HEK293 (cell line): ENCODE data around the gene NEUROG2.

Source experiments
- CTCF ChIA-PET: fragments of 350-600 bp; formaldehyde crosslinking; extraction: SDS; loops from one replicate; lab custom pipeline; 2021; ENCODE audit warnings: antibody characterized with exemption; lab: Yijun Ruan, JAX
- POLR2A ChIA-PET: fragments of 300-600 bp; formaldehyde crosslinking; extraction: SDS; loops from one replicate; lab custom pipeline; 2020; ENCODE audit warnings: antibody characterized with exemption, inconsistent platforms; lab: Yijun Ruan, JAX
- H3K27ac ChIP-seq: fragments of 200-500 bp; sonication (Bioruptor generic); 2 replicates; pipeline ENCODE4 v1.5.1; 2014; ENCODE audit warnings: low read depth, low read length, control low read depth, inconsistent platforms; ENCODE audit errors: extremely low read depth
- H3K36me3 ChIP-seq, 2 experiments: fragments of 200-500 bp in 1 of 2; sonication (Bioruptor generic) in 1 of 2; 1 replicate in 1 of 2; 2 replicates in 1 of 2; pipeline ENCODE4 v1.5.1; 2014 to 2017; ENCODE audit warnings: inconsistent platforms in 2 of 2, low read length in 2 of 2; ENCODE audit not compliant: control insufficient read depth in 2 of 2, insufficient read depth in 1 of 2
- H3K4me1 ChIP-seq: fragments of 200-500 bp; sonication (Bioruptor generic); 2 replicates; pipeline ENCODE4 v1.5.1; 2014; ENCODE audit warnings: mild to moderate bottlenecking, low read length, inconsistent platforms; ENCODE audit not compliant: control insufficient read depth, insufficient read depth
- H3K4me3 ChIP-seq: 2 replicates; pipeline ENCODE4 v1.5.1; 2011; ENCODE audit warnings: low read depth, mild to moderate bottlenecking, control low read depth, low read length, moderate library complexity
- H3K9me3 ChIP-seq: fragments of 200-500 bp; sonication (Bioruptor generic); 2 replicates; pipeline ENCODE4 v1.5.1; 2014; ENCODE audit warnings: low read depth, low read length, inconsistent platforms; ENCODE audit not compliant: control insufficient read depth, insufficient read depth
- GFI1B ChIP-seq: fragments of 450-650 bp; formaldehyde crosslinking; IDR thresholded peaks from 2 replicates; pipeline ENCODE4 v1.5.1; 2016; ENCODE audit warnings: missing biosample characterization, missing genetic modification characterization
- HOXC10 ChIP-seq: sonication (generic); formaldehyde crosslinking; IDR thresholded peaks from 2 replicates; pipeline ENCODE4 v1.8.1; 2023; ENCODE audit warnings: mild to moderate bottlenecking, missing genetic modification reagents
- HOXD13 ChIP-seq: sonication (generic); formaldehyde crosslinking; IDR thresholded peaks from 2 replicates; pipeline ENCODE4 v1.8.0; 2022; ENCODE audit warnings: missing genetic modification reagents, borderline replicate concordance
- ZBTB8A ChIP-seq: fragments of 450-650 bp; formaldehyde crosslinking; IDR thresholded peaks from 2 replicates; pipeline ENCODE4 v1.5.1; 2016; ENCODE audit warnings: missing biosample characterization, missing genetic modification characterization
- ZFHX2 ChIP-seq: fragments of 450-650 bp; formaldehyde crosslinking; conservative IDR thresholded peaks from 2 replicates; pipeline ENCODE4 v1.5.1; 2016; ENCODE audit warnings: missing biosample characterization, missing genetic modification characterization
- ZNF114 ChIP-seq: fragments of 450-650 bp; formaldehyde crosslinking; IDR thresholded peaks from 2 replicates; pipeline ENCODE4 v1.5.0; 2017; ENCODE audit warnings: missing biosample characterization, missing genetic modification characterization
- ZNF391 ChIP-seq: fragments of 450-650 bp; formaldehyde crosslinking; IDR thresholded peaks from 2 replicates; pipeline ENCODE4 v1.5.1; 2016; ENCODE audit warnings: low read depth, missing biosample characterization, missing genetic modification characterization, borderline replicate concordance
- ZNF48 ChIP-seq: fragments of 450-650 bp; formaldehyde crosslinking; IDR thresholded peaks from 2 replicates; pipeline ENCODE4 v1.5.1; 2016; ENCODE audit warnings: missing biosample characterization, missing genetic modification characterization
- ZNF600 ChIP-seq: fragments of 450-650 bp; formaldehyde crosslinking; IDR thresholded peaks from 2 replicates; pipeline ENCODE4 v1.5.1; 2016; ENCODE audit warnings: missing biosample characterization, missing genetic modification characterization
- ZNF610 ChIP-seq: fragments of 450-650 bp; formaldehyde crosslinking; IDR thresholded peaks from 2 replicates; pipeline ENCODE4 v1.5.1; 2016; ENCODE audit warnings: missing biosample characterization, missing genetic modification characterization, borderline replicate concordance
- ZNF624 ChIP-seq: fragments of 450-650 bp; formaldehyde crosslinking; IDR thresholded peaks from 2 replicates; pipeline ENCODE4 v1.5.1; 2017; ENCODE audit warnings: missing biosample characterization, missing genetic modification characterization
- ZNF654 ChIP-seq: fragments of 450-650 bp; formaldehyde crosslinking; IDR thresholded peaks from 2 replicates; pipeline ENCODE4 v1.5.1; 2016; ENCODE audit warnings: low read depth, missing biosample characterization, missing genetic modification characterization
- TF ChIP-seq, protein P1 (sequence below): fragments of 450-650 bp; formaldehyde crosslinking; IDR thresholded peaks from 2 replicates; pipeline ENCODE4 v1.5.1; 2016; ENCODE audit warnings: missing biosample characterization, missing genetic modification characterization
- TF ChIP-seq, protein P2 (sequence below): fragments of 450-650 bp; formaldehyde crosslinking; IDR thresholded peaks from 2 replicates; pipeline ENCODE4 v1.5.1; 2017; ENCODE audit warnings: missing biosample characterization, missing genetic modification characterization
- TF ChIP-seq, protein P3 (sequence below): sonication (generic); formaldehyde crosslinking; IDR thresholded peaks from 2 replicates; pipeline ENCODE4 v1.8.1; 2022; ENCODE audit warnings: mild to moderate bottlenecking, moderate library complexity, missing genetic modification reagents
- TF ChIP-seq, protein P4 (sequence below): fragments of 450-650 bp; formaldehyde crosslinking; IDR thresholded peaks from 2 replicates; pipeline ENCODE4 v1.5.1; 2016; ENCODE audit warnings: missing biosample characterization, missing genetic modification characterization

Gene NEUROG2

DNA sequence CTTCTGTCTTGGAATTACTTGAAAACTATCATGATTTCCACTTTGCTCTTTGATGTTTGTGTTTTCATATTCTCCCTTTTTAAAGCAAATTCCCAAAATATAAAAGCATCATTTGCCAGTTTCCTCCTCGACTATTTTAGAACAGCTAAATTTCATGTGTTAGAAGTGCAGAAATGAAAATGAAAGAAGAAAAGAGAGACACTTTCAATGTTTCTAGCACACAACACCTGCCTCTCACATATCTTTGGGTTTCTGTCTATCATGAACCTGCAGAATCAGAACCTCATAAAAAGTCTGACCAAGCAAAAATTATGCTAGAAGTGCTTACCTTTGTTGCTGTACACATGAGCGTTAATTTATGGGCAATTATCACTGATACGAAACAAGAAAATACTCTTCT is 1.9 kb upstream of the NEUROG2 start:
- no peak for TF ChIP-seq ZFHX2 (tag by site-specific recombination)
- TF ChIP-seq ZNF48, result no peak
- TF ChIP-seq, protein P1, sequence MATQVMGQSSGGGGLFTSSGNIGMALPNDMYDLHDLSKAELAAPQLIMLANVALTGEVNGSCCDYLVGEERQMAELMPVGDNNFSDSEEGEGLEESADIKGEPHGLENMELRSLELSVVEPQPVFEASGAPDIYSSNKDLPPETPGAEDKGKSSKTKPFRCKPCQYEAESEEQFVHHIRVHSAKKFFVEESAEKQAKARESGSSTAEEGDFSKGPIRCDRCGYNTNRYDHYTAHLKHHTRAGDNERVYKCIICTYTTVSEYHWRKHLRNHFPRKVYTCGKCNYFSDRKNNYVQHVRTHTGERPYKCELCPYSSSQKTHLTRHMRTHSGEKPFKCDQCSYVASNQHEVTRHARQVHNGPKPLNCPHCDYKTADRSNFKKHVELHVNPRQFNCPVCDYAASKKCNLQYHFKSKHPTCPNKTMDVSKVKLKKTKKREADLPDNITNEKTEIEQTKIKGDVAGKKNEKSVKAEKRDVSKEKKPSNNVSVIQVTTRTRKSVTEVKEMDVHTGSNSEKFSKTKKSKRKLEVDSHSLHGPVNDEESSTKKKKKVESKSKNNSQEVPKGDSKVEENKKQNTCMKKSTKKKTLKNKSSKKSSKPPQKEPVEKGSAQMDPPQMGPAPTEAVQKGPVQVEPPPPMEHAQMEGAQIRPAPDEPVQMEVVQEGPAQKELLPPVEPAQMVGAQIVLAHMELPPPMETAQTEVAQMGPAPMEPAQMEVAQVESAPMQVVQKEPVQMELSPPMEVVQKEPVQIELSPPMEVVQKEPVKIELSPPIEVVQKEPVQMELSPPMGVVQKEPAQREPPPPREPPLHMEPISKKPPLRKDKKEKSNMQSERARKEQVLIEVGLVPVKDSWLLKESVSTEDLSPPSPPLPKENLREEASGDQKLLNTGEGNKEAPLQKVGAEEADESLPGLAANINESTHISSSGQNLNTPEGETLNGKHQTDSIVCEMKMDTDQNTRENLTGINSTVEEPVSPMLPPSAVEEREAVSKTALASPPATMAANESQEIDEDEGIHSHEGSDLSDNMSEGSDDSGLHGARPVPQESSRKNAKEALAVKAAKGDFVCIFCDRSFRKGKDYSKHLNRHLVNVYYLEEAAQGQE (tag by site-specific recombination), result no peak
- no peak for TF ChIP-seq HOXD13 (CRISPR knock-in tag)
- no peak for TF ChIP-seq ZNF654 (tag by site-specific recombination)
- TF ChIP-seq, protein P2, sequence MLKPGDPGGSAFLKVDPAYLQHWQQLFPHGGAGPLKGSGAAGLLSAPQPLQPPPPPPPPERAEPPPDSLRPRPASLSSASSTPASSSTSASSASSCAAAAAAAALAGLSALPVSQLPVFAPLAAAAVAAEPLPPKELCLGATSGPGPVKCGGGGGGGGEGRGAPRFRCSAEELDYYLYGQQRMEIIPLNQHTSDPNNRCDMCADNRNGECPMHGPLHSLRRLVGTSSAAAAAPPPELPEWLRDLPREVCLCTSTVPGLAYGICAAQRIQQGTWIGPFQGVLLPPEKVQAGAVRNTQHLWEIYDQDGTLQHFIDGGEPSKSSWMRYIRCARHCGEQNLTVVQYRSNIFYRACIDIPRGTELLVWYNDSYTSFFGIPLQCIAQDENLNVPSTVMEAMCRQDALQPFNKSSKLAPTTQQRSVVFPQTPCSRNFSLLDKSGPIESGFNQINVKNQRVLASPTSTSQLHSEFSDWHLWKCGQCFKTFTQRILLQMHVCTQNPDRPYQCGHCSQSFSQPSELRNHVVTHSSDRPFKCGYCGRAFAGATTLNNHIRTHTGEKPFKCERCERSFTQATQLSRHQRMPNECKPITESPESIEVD (tag by site-specific recombination), result no peak
- TF ChIP-seq ZNF624 (tag by site-specific recombination), result no peak
- no peak for TF ChIP-seq GFI1B (tag by site-specific recombination)
- TF ChIP-seq ZBTB8A (tag by site-specific recombination), result no peak
- no peak for TF ChIP-seq ZNF610 (tag by site-specific recombination)
- TF ChIP-seq, protein P3, sequence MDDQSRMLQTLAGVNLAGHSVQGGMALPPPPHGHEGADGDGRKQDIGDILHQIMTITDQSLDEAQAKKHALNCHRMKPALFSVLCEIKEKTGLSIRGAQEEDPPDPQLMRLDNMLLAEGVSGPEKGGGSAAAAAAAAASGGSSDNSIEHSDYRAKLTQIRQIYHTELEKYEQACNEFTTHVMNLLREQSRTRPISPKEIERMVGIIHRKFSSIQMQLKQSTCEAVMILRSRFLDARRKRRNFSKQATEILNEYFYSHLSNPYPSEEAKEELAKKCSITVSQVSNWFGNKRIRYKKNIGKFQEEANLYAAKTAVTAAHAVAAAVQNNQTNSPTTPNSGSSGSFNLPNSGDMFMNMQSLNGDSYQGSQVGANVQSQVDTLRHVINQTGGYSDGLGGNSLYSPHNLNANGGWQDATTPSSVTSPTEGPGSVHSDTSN (CRISPR knock-in tag), result no peak
- TF ChIP-seq ZNF600 (tag by site-specific recombination), result no peak
- TF ChIP-seq ZNF114, result no peak
- TF ChIP-seq, protein P4, sequence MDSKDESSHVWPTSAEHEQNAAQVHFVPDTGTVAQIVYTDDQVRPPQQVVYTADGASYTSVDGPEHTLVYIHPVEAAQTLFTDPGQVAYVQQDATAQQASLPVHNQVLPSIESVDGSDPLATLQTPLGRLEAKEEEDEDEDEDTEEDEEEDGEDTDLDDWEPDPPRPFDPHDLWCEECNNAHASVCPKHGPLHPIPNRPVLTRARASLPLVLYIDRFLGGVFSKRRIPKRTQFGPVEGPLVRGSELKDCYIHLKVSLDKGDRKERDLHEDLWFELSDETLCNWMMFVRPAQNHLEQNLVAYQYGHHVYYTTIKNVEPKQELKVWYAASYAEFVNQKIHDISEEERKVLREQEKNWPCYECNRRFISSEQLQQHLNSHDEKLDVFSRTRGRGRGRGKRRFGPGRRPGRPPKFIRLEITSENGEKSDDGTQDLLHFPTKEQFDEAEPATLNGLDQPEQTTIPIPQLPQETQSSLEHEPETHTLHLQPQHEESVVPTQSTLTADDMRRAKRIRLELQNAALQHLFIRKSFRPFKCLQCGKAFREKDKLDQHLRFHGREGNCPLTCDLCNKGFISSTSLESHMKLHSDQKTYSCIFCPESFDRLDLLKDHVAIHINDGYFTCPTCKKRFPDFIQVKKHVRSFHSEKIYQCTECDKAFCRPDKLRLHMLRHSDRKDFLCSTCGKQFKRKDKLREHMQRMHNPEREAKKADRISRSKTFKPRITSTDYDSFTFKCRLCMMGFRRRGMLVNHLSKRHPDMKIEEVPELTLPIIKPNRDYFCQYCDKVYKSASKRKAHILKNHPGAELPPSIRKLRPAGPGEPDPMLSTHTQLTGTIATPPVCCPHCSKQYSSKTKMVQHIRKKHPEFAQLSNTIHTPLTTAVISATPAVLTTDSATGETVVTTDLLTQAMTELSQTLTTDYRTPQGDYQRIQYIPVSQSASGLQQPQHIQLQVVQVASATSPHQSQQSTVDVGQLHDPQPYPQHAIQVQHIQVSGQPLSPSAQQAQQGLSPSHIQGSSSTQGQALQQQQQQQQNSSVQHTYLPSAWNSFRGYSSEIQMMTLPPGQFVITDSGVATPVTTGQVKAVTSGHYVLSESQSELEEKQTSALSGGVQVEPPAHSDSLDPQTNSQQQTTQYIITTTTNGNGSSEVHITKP (tag by site-specific recombination), result no peak
- no peak for TF ChIP-seq HOXC10 (CRISPR knock-in tag)
- no peak for TF ChIP-seq ZNF391 (tag by site-specific recombination)
- Histone ChIP-seq H3K9me3 (no peaks in the 10 kb centered on the region), H3K27ac (no peak overlapping the region), H3K36me3 (no peaks in the 10 kb centered on the region), H3K4me1 (no peaks in the 10 kb centered on the region), H3K4me3 (no peak overlapping the region)
- CTCF ChIA-PET, result interaction anchor here (0.6 to 1.0 kb wide), 3 partner anchors 12 to 190 kb away, joined by 3 to 5 read pairs (median 3); no protein-coding TSS in a partner anchor
- POLR2A ChIA-PET, result no interaction called here
